GM11168 (cell line): ENCODE measurements around the gene CHERP.

Source experiments
- in situ Hi-C: fragments of 300-500 bp; cut with MboI; formaldehyde crosslinking; loops from one replicate; pipeline ENCODE4 v1.12.0; 2022; ENCODE audit warnings: low sequenced_read_pairs; ENCODE audit not compliant: unreplicated experiment

The CHERP gene, protein sequence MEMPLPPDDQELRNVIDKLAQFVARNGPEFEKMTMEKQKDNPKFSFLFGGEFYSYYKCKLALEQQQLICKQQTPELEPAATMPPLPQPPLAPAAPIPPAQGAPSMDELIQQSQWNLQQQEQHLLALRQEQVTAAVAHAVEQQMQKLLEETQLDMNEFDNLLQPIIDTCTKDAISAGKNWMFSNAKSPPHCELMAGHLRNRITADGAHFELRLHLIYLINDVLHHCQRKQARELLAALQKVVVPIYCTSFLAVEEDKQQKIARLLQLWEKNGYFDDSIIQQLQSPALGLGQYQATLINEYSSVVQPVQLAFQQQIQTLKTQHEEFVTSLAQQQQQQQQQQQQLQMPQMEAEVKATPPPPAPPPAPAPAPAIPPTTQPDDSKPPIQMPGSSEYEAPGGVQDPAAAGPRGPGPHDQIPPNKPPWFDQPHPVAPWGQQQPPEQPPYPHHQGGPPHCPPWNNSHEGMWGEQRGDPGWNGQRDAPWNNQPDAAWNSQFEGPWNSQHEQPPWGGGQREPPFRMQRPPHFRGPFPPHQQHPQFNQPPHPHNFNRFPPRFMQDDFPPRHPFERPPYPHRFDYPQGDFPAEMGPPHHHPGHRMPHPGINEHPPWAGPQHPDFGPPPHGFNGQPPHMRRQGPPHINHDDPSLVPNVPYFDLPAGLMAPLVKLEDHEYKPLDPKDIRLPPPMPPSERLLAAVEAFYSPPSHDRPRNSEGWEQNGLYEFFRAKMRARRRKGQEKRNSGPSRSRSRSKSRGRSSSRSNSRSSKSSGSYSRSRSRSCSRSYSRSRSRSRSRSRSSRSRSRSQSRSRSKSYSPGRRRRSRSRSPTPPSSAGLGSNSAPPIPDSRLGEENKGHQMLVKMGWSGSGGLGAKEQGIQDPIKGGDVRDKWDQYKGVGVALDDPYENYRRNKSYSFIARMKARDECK

DNA sequence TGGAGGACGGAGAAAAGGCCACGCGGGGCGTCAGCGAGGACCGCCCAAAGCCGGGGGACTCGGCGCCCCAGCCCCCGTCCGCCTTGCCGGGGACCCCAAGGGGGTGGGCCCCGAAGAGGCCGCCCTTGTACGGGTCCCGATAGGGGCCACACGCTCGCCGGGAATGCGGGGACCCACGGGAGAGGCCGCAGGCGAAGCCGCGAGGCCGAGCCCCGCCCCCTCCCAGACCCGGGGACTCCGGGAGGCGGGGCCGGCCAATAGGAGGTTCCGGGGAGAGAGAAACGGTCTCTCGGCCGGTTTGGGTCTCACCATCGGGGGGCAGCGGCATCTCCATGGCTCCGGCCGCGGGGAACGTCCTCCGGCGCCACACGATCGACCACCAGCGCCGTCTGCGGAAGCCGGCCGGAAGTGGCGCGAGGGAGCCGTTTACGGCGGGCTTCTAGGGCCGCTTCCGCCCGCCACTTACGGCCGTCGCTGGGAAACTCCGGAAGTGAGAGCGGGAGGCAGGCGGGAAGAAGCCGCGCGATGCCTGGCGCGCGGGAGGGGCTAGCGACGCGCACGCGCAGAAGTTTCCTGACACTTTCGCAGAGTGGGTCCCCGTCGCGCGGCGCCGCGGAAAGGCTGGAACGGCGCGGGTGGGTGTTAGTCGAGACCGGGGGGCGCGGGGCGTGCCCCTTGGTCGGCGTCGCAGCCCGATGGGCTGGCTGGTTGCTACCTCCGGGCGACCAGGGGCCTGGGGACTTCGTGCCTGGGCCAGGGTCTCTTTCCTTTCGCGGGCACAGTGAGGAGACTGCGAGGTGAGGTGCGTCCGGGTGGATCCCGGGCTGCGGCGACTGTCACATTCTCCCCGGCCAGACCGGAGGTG lies at the start of gene CHERP:
TSS of gene CHERP (minus strand) at position 393 of the 865 bp plus-strand sequence. CDS start at position 334, 59 bp downstream.
- in situ Hi-C loops: no loop called here

DNA sequence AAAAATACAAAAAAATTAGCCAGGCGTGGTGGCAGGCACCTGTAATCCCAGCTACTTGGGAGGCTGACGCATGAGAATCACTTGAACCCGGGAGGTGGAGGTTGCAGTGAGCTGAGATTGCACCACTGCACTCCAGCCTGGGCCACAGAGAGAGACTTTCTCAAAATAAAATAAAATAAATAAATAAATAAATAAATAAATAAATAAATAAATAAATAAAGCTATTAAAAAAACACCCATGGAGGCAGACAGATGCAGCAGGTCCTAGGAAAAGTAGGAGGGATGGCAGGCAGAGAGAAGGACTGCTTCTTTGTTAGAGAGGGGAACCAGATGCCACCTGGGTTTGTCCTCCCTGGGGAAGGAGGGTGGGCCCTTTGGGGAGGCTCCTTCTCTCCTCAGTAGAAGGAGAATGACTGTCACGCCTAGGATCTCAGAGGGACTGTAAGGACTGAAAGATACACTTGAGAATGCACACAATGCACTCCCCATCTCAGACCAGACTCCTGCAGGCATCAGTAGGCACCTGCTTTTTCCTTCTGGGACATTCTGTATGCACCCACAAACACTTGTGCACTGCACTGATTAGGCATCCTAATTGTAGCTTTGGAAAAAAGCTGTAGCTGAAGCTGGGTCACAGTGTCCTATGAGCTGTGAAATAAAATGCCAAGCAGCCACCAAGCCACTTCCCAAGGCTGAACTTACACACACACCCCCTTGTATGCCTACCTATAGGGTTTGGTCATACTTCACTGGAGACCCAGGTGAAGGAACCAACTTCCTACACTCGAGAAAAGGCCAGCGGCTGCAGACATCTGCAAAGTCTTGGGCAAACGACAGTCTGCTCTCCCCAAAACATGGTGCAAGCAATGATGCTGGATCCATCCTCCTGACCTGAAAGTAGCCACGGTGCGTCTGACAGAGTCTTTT lies 48.9 kb upstream of the CHERP start:
- in situ Hi-C loops: no loop called here

DNA sequence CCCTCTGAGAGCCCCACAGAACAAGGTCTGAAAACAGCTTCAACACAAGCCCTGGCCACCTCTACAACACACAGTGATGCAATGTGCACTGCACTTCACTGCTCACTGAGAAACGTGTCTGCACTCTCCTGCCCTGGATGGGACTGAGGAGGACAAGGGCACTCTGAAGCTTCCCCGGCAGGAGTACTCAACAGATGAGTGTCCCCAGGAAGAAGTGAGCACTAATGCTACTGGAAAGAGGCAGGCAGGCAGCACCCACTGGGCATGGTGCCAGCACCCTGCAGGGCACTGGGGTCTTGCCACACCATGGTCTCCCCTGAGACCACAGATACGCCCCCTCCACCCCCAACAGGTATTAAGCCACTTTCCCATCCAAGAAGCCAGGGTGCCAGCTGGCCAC lies 47.7 kb upstream of the CHERP start:
- in situ Hi-C loops: no loop called here

DNA sequence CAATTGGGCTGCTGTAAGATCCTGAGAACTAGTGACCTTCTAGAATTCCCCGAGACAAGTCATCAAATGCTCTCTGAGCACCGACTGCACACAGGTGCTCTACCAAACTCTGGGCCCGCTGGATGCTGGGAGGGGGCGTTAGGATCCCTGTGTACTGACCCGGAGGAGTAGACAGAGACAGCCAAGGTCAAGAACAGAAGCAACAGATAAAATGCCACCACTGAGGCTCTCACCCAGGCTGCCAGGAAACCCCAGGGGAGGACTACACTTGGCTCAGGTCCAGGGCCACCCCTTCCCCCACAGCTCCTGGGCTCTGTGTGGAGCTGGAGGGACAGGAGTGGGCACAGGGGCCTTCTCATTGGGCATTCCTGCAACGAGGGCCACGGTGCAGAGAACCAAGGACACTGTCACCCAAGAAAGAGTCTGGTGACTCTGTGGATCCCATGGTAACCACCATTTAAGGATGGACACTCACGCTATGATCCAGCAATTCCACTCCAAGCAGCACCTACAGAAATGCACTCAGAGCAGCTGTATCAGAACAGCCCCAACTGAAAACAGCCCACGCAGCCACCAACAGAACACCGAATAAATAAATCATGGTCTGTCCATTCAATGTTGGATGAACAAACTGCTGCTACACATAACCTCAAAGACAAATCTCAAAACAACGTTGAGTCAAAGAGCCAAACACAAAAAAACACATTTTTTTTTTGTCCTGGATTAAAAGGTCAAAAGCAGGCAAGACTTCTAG lies 46.8 kb upstream of the CHERP start:
- in situ Hi-C loops: no loop called here

DNA sequence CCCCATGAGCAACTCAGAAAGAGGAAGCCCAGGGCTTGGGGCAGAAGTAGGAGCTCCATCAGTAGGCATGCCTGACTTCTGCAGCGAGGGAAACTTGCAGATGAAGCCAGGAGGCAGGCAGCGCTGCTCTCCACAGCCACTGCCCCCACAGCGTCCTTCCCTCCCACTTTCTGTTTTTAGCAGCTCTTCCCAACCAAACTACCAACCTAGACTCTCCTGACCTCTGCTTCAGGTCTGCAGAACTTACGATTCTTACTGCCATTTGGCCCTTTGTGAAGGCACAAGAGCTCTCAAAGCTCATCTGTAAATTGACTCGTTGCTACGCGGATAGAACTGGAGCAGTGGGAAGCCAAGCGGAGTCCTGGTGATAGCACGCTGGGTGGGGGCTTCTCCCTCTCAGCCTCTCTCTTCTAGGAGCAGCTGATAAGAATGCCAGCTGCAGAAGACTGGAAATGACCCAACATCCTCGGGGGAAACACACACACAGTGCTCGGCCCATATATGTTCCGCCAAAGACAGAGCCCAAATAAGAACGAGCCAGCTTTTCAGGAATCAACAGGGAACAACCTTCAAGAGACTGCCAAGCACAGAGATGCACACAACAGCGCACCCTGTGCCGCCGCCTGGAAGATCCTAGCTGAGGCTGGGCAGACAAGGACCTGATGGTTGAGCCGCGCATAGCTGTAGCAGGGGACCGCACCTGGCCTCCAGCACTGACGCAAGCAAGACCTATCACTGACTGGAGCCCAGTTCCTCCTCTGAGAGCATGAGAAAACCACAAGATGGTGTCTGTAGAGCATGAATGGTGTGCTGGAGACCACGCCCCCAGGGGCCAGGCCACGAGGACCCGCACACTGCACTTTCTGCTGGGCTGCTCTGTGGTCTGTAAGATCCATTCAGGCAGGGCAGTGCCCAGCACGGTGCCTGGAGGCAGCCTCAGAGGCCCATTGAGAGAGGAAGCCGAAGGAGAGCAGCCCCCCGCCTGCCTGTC lies 45.9 kb upstream of the CHERP start:
- in situ Hi-C loops: no loop called here

DNA sequence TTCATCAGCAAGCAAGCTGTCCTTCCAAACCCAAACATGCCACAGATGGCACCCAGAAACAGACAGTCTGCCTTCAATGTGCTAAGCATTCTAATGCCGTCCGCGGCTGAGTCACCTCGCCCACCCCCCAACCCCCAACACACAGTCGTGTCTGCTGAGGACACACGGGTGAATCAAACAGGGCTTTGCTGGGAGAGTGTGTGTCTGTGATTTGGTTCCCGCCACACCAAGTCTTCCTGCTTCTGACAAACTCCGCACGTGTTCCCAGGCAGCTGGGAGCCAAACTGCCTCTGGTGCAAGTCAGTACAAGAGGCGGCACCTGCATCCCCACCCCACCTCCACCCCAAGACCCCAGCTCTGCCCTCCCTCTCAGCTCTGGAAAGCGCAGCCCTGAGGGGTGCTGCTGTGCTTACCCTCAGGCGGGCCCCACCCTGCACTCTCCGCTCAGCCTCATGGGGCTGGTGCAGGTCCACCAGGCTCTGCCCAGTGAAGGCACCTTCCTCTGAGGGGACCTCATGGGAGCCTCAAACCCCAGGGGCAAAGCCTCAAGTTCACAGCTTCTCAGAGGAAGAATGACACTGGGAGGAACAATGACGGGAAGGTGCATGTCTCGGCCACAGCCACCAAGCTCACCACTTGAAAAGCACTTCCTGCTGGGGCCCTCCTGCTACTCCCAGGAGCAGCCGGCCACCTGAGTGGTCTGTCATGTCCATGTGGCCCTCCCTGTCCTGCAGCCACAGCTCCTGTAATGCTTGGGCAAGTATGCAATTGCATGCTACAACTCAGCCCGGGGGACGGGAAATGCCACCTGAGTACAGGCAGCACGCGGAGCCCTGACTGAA lies 45.0 kb upstream of the CHERP start:
- in situ Hi-C loops: no loop called here

DNA sequence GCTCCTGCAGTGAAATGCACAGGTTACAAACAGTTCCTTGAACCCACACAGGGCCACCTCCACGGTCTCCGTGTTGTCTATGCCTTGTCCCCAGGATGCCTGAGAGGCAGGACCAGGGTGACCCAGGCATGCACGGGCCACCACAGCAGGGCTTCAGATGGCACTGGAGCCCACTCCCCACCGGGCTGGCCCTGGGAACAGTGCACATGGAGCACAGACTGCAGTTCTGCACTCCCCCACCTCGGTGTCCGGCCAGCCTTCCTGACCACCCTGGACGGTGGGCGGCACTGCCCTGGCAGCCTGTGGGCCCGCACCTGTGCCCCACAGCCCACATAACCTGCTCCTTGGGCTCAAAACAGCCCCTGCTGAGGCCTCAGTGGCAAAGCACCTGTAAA lies 44.2 kb upstream of the CHERP start:
- in situ Hi-C loops: no loop called here

DNA sequence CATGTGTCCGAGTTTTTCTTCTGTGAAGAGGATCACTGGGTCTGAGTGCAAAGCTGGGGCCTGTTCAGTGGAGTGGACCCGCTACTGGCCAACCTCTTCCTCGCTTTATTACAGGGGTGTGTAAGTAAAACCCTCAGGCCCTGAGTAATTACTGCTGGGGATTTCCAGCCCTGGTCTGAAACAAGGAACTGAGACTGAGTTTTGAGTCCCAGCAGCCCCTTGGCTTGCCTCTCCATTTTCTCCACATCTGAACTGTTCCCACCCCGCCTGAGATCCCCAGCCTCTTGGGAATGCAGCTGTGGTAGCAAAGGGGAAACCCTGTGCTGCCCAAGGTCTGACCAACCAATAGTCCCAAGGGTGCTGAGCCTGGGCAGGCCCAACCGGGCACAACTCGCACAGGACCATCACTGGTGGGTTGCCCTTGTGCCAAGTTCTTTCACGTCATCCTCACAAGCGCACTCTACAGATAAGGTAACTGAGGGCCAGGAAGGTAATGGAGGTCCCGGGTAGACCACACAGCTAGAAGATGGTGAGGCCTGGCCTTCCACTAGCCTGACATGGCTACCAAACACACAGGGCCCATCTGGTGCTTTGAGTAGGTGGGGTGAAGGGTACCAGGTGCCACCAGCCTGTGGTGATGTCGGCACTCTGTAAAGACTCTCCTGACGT lies 43.7 kb upstream of the CHERP start:
- in situ Hi-C loops: no loop called here

DNA sequence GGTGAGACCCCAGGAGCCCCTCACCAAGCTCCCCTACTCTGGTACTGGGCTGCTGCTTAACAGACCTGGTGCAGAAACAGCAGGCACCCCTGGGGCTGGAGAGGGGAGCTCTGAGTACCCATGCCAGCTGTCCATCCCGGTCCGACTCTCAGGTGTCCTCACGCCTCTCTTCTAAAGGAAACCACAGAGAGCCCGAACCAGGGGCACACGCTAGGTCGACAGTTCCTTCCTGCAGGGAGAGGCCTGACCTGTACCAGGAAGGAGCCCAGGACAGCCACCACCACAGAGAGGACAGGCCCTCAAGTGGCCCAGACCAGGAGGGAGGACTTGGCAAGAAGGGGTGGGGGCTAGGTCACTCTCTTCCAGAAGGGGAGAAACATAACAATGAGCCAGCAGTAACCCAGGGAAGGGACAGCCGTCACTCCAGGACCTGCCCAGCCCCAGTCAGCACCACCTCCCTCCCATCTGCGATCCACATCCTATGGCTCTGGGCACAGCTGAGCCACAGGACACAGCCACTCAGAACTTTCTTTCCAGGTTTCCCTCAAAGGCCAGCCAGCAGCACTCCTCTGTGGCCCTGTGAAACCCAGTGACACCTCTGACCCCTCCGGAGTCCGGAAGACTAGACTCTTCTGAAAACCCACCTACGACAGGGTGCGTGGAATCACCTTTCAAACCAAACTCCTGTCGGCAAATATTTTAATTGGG lies 43.0 kb upstream of the CHERP start:
- in situ Hi-C loops: no loop called here

DNA sequence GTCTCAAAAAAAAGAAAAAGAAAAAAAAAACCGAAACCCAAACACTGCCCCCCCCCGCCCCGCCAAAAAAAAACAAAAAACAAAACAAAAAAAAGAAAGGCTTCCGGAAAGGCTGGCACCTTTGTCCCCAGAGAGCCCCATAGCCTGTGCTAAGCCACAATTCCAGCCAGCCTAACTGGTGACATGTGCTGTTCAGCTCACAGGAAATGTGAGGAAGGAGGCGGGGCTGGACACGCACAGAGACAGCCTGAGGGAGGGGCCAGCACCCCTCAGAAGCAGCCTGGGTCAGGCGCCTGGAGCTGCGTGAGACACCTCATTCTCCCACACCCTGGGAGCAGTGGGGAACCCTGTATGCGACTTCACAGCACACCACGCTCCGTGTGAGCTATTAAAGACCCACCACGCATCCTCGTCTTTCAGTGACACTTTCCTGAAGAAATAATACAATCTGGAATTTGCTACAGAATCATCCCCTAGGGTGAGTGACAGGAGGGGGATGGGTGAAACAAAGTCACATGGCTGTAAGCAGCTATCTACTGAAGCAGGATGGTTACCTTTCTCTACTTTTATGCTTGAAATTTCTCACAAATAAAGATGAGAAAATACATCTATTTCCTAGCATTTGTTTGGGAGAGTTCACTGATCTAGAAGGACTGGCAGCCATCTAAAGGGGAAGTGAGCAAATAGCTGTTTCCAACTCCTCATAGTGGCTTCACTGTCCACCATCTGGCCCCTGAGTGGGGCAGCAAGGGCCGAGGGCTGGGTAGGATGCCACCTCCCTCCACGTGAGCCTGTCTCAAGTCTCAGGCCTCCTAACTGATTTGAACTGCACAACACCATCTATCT lies 42.2 kb upstream of the CHERP start:
- in situ Hi-C loops: no loop called here

DNA sequence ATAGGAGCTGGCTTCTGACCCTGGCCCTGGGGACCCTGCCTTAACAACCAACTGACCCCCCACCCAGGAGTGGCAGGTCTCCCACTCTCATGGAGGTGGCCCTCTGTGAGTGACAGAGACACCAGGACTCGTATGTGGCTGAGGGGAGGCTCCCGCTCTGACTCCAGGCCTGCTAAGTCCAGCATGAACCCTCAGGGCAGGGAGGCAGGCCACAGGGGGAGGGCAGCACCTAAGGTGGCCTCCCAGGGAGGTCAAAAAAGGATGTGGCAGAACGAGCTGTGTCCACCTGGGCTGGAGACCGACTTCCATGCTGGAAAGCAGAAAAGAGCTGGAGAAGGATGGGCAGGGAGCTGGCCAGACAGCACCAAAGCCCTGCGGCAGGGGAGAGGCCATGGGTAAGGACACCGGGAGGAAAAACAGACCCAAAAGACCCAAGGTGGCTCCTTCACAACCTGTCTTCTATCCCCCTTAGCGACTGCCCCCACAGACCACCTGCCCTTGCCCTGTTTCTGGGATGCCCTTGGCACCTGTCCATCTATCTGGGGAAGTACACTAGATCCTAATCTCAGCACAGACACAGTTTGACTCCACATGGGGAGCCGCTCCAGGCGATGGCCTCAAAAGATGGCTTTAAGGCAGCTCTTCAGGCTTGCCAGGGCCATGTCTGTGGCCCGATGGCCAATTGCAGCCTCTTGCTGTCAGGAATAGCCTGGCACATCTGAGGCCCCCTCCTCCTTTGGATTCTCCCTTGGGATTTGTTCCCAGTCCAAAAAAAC lies 40.4 kb upstream of the CHERP start:
- in situ Hi-C loops: no loop called here

DNA sequence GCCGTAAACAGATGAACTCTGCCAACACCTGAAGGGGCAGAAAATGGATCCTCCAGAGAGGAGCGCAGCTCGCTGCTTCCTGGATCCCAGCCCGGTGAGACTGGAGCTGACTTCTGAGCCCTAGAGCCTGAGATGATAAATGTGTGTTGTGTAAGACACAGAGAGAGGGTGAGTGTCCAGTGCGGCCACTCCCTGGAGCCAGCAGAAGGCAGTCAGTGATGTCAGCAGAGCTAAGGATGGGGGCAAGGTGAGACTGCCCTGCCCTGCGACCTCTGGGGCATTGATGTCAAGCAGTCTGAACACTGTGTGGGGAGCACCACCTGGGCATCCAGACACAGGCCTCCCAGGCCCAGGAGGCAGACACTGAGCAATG lies 39.7 kb upstream of the CHERP start:
- in situ Hi-C loops: no loop called here

DNA sequence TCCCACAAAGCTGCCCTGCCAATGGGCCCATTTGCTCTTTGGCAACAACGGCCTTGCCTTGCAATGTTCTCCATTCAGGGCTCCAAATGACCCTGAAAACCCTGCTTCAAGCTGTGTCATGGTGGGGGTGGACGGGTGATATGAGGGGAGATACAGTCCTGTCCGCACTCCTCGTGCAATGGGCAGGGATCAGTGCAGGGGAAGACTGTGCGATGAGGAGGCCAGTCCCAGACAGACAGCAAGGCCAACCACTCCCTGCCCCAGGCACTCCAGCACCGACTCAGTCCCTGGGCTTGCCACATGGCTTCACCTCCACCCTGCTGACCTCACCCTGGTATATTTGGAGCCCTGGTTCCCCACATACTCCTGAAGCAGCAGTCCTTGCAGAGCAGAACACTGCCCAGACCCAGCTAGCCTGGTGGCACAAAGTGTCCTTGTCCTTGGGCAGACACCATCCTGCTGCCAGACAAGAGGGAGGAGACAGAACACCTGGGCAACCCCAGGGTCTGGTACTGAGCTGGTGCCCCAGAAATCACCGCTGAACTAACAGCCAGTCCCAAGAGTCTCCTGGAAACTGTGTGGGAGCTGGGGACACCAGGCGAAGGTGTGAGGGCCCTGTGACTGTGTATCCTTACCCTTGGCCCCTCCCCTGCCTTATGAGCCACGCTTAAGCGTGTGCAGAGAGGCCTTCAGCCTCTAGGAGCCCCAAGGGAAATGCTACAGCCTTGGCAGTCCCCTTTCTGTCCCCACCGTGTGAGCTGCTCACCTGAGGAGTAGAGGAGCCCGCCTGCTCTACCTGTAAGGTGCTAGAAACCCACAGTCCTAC lies 39.1 kb upstream of the CHERP start:
- in situ Hi-C loops: no loop called here
